ENCODE results near the gene CRB3. TPM values are rescaled to one million over a fixed set of nuclear protein-coding genes. Genes with fewer than 3 reads are reported as not detected.
A peak's percentile ranks its signal among the peaks of the same experiment; 100 is the strongest.

CRB3 gene
- total and polyA plus RNA-seq, 8 donors: 7.6 to 203 (median 49.0) TPM

DNA sequence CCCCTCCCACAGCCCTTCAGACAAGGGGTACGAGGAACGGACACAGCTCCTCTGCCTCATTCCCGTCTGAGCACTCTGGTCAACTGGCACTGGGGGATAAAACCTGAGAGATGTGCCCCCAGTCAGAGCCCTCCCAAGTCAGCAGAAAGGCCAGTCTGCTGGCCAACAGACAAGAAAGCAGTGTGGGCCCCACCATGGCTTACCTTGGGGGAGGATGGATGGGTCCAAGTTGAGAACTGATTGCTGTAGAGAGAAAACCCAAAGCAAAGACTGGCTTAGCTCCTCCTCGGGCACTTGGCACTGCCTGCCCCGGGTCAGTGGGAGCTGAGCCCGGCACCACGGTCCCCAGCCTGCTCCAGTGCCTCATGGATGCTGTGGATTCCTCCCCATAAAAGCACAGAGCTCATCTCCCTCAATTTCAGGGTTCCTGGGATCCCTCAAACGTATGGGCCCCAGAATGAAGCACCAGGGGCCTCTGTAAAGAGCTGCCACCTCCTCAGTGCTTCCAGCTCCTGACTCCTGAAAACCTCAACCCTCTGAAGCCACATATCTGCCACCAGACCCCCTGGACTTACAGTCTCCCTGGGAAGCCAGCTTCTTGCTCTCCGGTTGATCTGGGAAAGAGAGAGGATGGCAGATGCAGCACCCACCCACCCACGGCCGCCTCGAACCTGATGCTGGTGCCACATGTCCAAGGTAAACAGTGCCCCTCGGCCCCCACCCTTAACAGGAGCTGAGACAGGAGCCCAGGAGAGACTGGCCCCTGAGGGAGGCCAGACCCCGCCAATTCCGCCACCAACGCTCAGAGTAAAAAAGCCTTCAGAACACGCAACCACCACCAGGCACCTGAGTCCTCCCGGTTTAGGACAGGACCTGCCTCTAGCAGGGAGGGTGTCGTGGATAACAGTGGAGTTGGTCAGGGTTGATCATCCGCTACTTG is 42.7 kb upstream of the CRB3 start:
- Histone ChIP-seq H3K4me3 (peak overlapping the region in 1 of 4 donors; percentile 3), H3K36me3 (peaks cover 54 to 60% (median 59%) of the 10 kb centered on the region in 4 donors), H3K27me3 (no peaks in the 10 kb centered on the region), H3K9me3 (no peaks in the 10 kb centered on the region), H3K27ac (no peak overlapping the region), H3K4me1 (peaks cover 15 to 56% (median 43%) of the 10 kb centered on the region in 4 donors)
- TF ChIP-seq CTCF (IDR thresholded peaks at IDR 0.05) (no peak), EP300 (IDR thresholded peaks at IDR 0.05) (no peak), POLR2AphosphoS5 (IDR thresholded peaks at IDR 0.05) (no peak), POLR2A (IDR thresholded peaks at IDR 0.05) (no peak)
- no peak for DNase-seq
- 63 to 82% (median 76%) methylated on average over 15 to 20 of the region's 20 CpGs for WGBS, 5 donors
- intact Hi-C loops (cut with DNase I; ENCODE audit: low total_unique reads): no loop called here

DNA sequence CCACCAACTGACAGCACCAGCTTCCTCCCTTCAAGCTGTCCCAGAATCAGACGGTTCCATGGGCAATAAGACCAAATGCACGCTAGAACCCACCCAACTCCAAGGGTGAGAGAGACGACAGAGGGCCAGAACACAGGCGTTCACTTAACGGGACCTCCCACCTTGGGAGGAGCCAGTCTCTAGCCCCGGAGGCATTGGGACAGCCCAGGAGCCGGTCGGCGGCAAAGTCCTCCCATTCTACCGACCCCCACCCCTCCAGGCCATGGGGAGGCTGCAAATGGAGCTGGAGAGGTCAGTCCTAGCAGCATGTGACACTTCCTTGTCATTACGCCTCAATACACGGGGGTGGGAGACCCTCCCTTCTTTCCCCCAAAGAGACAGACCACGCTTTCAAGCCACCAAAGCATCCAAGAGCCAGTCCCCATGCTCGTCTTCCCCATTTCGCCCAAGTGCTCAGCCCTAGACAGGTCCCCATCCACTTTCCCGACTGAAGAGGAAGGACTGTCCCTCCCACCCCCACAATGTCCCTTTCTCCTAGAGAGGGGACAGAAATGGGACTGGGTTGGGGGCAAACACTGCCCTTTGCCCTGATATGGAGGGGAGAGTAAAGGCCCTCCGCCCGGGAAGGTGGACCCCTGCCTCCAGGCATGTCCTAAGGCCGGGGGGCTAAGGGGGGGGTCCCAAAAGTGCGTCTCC is 40.4 kb upstream of the CRB3 start:
- H3K4me1 ChIP-seq: peaks cover 15 to 42% (median 35%) of the 10 kb centered on the region in 4 donors
- H3K9me3 ChIP-seq: no peaks in the 10 kb centered on the region
- WGBS, 5 donors: 0 to 2% (median 1%) methylated on average over 13 to 20 of the region's 20 CpGs
- peak in 1 of 2 donors; percentile 77 for DNase-seq
- H3K4me3 ChIP-seq: peak overlapping the region; percentile 84 to 92 (median 86)
- TF ChIP-seq POLR2A (IDR thresholded peaks at IDR 0.05) (no peak), CTCF (IDR thresholded peaks at IDR 0.05) (no peak), EP300 (IDR thresholded peaks at IDR 0.05) (no peak), POLR2AphosphoS5 (IDR thresholded peaks at IDR 0.05) (no peak)
- H3K27ac ChIP-seq: peak overlapping the region in 4 of 5 donors; percentile 73 to 84 (median 78)
- peaks cover 31 to 37% (median 36%) of the 10 kb centered on the region in 4 donors for H3K36me3 ChIP-seq
- no peaks in the 10 kb centered on the region for H3K27me3 ChIP-seq
- intact Hi-C loops (cut with DNase I; ENCODE audit: low total_unique reads): no loop called here

- H3K9me3 ChIP-seq: no peaks in the 10 kb centered on the region
- H3K36me3 ChIP-seq: peaks cover 24 to 30% (median 28%) of the 10 kb centered on the region in 4 donors
- TF ChIP-seq EP300 (IDR thresholded peaks at IDR 0.05): no peak
- TF ChIP-seq POLR2A (IDR thresholded peaks at IDR 0.05): no peak
- peak; percentile 29 to 91 (median 85) for TF ChIP-seq POLR2AphosphoS5 (IDR thresholded peaks at IDR 0.05)
- TF ChIP-seq CTCF (IDR thresholded peaks at IDR 0.05): no peak
- intact Hi-C loops (cut with DNase I; ENCODE audit: low total_unique reads): no loop called here
- peak within 1 kb of the TSS; percentile 73 to 87 (median 85) for H3K27ac ChIP-seq
- DNase-seq: peak in 1 of 2 donors; percentile 59
- peaks cover 15 to 41% (median 35%) of the 10 kb centered on the region in 4 donors for H3K4me1 ChIP-seq
- 0 to 1% (median 1%) methylated on average over 3 to 114 of the region's 114 CpGs for WGBS, 5 donors
- H3K27me3 ChIP-seq: no peaks in the 10 kb centered on the region
- peak within 1 kb of the TSS; percentile 84 to 92 (median 86) for H3K4me3 ChIP-seq
These were observed 39.7 kb upstream of the CRB3 start, which contains the start of gene KHSRP for GRCh38 chr19:6424195-6424938. Gene KHSRP (minus strand): TSS chr19:6424811. CDS start chr19:6424701, 110 bp downstream.

Measured in stomach (tissue), 9 donors.